NCI-H345 treated with DMSO at 0.1 percent for 48 hours (cell line): ENCODE results near the gene POU2F3.

Source experiments
- DNase-seq: peaks from one replicate; lab custom pipeline; 2025; ENCODE audit not compliant: unreplicated experiment; lab: John Stamatoyannopoulos, UW

POU2F3 gene

GRCh38 chr11:120239713-120240640, at the start of gene POU2F3:
Gene POU2F3, plus strand, starts transcription at chr11:120240140. Its CDS starts 204 bp downstream, at chr11:120240344.
- no peak for DNase-seq

- DNase-seq, result no peak
Measured at GRCh38 chr11:120191058-120191457, 48.9 kb upstream of the POU2F3 start.

GRCh38 chr11:120192831-120193625, 46.9 kb upstream of the POU2F3 start:
- no peak for DNase-seq

- no peak for DNase-seq
Measured at GRCh38 chr11:120194166-120194565, 45.8 kb upstream of the POU2F3 start.

- no peak for DNase-seq
Measured at GRCh38 chr11:120195601-120196320, 44.2 kb upstream of the POU2F3 start.

- DNase-seq, result no peak
Measured at GRCh38 chr11:120196826-120197225, 43.1 kb upstream of the POU2F3 start.

GRCh38 chr11:120197251-120197891, 42.6 kb upstream of the POU2F3 start:
- DNase-seq, result no peak

- no peak for DNase-seq
Measured at GRCh38 chr11:120197977-120198376, 42.0 kb upstream of the POU2F3 start.

GRCh38 chr11:120198403-120198786, 41.5 kb upstream of the POU2F3 start:
- DNase-seq, result no peak

- DNase-seq, result no peak
Measured at GRCh38 chr11:120198787-120199469, 41.0 kb upstream of the POU2F3 start.

GRCh38 chr11:120199613-120200012, 40.3 kb upstream of the POU2F3 start:
- DNase-seq, result no peak

- no peak for DNase-seq
Measured at GRCh38 chr11:120200677-120201076, 39.3 kb upstream of the POU2F3 start.

GRCh38 chr11:120201653-120202052, 38.3 kb upstream of the POU2F3 start:
- DNase-seq, result no peak

- no peak for DNase-seq
Measured at GRCh38 chr11:120203626-120204025, 36.3 kb upstream of the POU2F3 start.

GRCh38 chr11:120205596-120206161, 34.3 kb upstream of the POU2F3 start:
- DNase-seq, result no peak

GRCh38 chr11:120207512-120207911, 32.4 kb upstream of the POU2F3 start:
- DNase-seq, result no peak

GRCh38 chr11:120208001-120208441, 31.9 kb upstream of the POU2F3 start:
- no peak for DNase-seq

GRCh38 chr11:120208777-120209176, 31.2 kb upstream of the POU2F3 start:
- no peak for DNase-seq

- no peak for DNase-seq
Measured at GRCh38 chr11:120209746-120210625, 30.0 kb upstream of the POU2F3 start.
